ENCODE measurements around the gene HYAL2.

GRCh38 chr3:50279255-50280016 is 43.1 kb downstream of the HYAL2 start:
- no peak for TF ChIP-seq EHMT2 (IDR thresholded peaks at IDR 0.05)
- TF ChIP-seq PHB (CRISPR knock-in tag; IDR thresholded peaks at IDR 0.05): no peak
- no peak for TF ChIP-seq SIN3A (IDR thresholded peaks at IDR 0.05; ENCODE audit: borderline replicate concordance in 2 of 2, control insufficient read depth in 1 of 2, low read depth in 2 of 2, low read length in 2 of 2)
- no peak for TF ChIP-seq MAX (CRISPR knock-in tag; IDR thresholded peaks at IDR 0.05)
- no peak for TF ChIP-seq ATF2 (CRISPR knock-in tag; IDR thresholded peaks at IDR 0.05)
- TF ChIP-seq RAD21 (CRISPR knock-in tag; conservative IDR thresholded peaks at IDR 0.05 in 1 of 2, IDR thresholded peaks at IDR 0.05 in 1 of 2): no peak
